K562 (cell line): ENCODE results near the gene FOXP4. TPM values are rescaled to one million over a fixed set of nuclear protein-coding genes. Genes with fewer than 3 reads are reported as not detected.
"Not testable (repeated sequence)": the region's sequence is repeated elsewhere in the genome, so short reads cannot be mapped to it uniquely, and the experiment has no call there.

Experiments used
- ATAC-seq: fragments of 200-7000 bp; cut with Tn5 transposase; 3 replicates; pipeline ENCODE4 v1.9.1; 2020; ENCODE audit warnings: moderate library complexity
- BruUV-seq: library from RNA; stranded (reverse); fragments of 400-500 nt; replicated peaks from 2 replicates; lab custom pipeline; 2021; lab: Mats Ljungman, UMichigan
- CTCF ChIA-PET: fragments of 300-600 bp; formaldehyde crosslinking; extraction: SDS; loops from one replicate; lab custom pipeline; 2021; ENCODE audit warnings: low intra/inter-chr PET ratio; lab: Yijun Ruan, JAX
- POLR2A ChIA-PET: fragments of 300-600, 350-650 bp; sonication (Branson Sonifier 250); formaldehyde crosslinking; extraction: SDS; loops from one replicate; lab custom pipeline; 2021; ENCODE audit warnings: antibody characterized with exemption, inconsistent platforms; lab: Yijun Ruan, JAX
- DNase-seq, 4 experiments: peaks; one replicate each; pipeline versions ENCODE4 v3.0.0 to v3.0.0-alpha.2; 2011 to 2018; ENCODE audit warnings: low spot score in 3 of 4, mixed read lengths in 3 of 4; ENCODE audit errors: extremely low read depth in 1 of 4
- FAIRE-seq: peaks from 2 replicates; lab custom pipeline; 2011; peaks lifted over from hg19 to GRCh38; lab: Jason Lieb, UNC
- H2AFZ ChIP-seq: 2 replicates; pipeline ENCODE4 v1.6.0; 2011; ENCODE audit warnings: low read depth, low read length, control low read depth, inconsistent platforms
- H3K27ac ChIP-seq: fragments of 200-600 bp; 3 replicates; pipeline ENCODE4 v1.8.0; 2011; ENCODE audit warnings: low read depth, mild to moderate bottlenecking, control low read depth, inconsistent platforms, low read length, moderate library complexity, mixed read lengths; ENCODE audit errors: extremely low read depth
- H3K27me3 ChIP-seq, 2 experiments: fragments of 300-600 bp in 1 of 2; 2 replicates in 1 of 2; 3 replicates in 1 of 2; pipeline versions ENCODE4 v1.6.0 to v1.8.0; 2011; ENCODE audit warnings: inconsistent platforms in 2 of 2, low read length in 2 of 2, mild to moderate bottlenecking in 1 of 2, mixed read lengths in 1 of 2, moderate library complexity in 1 of 2; ENCODE audit not compliant: control insufficient read depth in 2 of 2, insufficient read depth in 2 of 2
- H3K36me3 ChIP-seq: fragments of 300-600 bp; 3 replicates; pipeline ENCODE4 v1.8.0; 2011; ENCODE audit warnings: mild to moderate bottlenecking, low read length, inconsistent platforms; ENCODE audit not compliant: control insufficient read depth, insufficient read depth
- H3K4me1 ChIP-seq, 2 experiments: fragments of 200-600 bp in 1 of 2; replicated peaks in 1 of 2; 2 replicates in 1 of 2; 3 replicates in 1 of 2; pipeline versions ENCODE4 v1.5.1 to v1.8.0; 2011; ENCODE audit warnings: inconsistent platforms in 2 of 2, low read length in 2 of 2, mild to moderate bottlenecking in 1 of 2, mixed read lengths in 1 of 2, moderate library complexity in 1 of 2; ENCODE audit not compliant: control insufficient read depth in 2 of 2, insufficient read depth in 2 of 2
- H3K4me2 ChIP-seq: 2 replicates; pipeline ENCODE4 v1.6.1; 2011; ENCODE audit warnings: low read length, control low read depth, inconsistent platforms, mixed read lengths; ENCODE audit not compliant: insufficient read depth
- H3K4me3 ChIP-seq: fragments of 200-600 bp; sonication (generic), shearing (Covaris generic); 2 replicates; pipeline ENCODE4 v1.5.1; 2016; ENCODE audit warnings: control low read depth, inconsistent platforms
- H3K79me2 ChIP-seq: fragments of 200-600 bp; 3 replicates; pipeline ENCODE4 v1.8.0; 2011; ENCODE audit warnings: low read length, inconsistent platforms; ENCODE audit not compliant: control insufficient read depth, insufficient read depth
- H3K9ac ChIP-seq, 2 experiments: 2 replicates each; pipeline versions ENCODE4 v1.6.0 to v1.6.1; 2011; ENCODE audit warnings: low read depth in 2 of 2, low read length in 2 of 2, control low read depth in 1 of 2, inconsistent platforms in 1 of 2, mild to moderate bottlenecking in 1 of 2, mixed read lengths in 1 of 2; ENCODE audit not compliant: insufficient read depth in 1 of 2
- H3K9me1 ChIP-seq: one replicate; pipeline ENCODE4 v1.6.0; 2011; ENCODE audit warnings: inconsistent platforms, mild to moderate bottlenecking, low read length, moderate library complexity; ENCODE audit not compliant: control insufficient read depth, insufficient read depth
- H3K9me3 ChIP-seq: replicated peaks from 2 replicates; pipeline ENCODE4 v1.5.1; 2011; ENCODE audit warnings: low read depth, low read length, inconsistent platforms; ENCODE audit not compliant: control insufficient read depth, insufficient read depth
- H4K20me1 ChIP-seq: replicated peaks from 2 replicates; pipeline ENCODE4 v1.6.1; 2011; ENCODE audit warnings: low read length, inconsistent platforms, mixed read lengths; ENCODE audit not compliant: control insufficient read depth, insufficient read depth
- ATF3 ChIP-seq, 2 experiments: fragments of 450-650 bp in 1 of 2; sonication (generic) in 1 of 2; formaldehyde crosslinking in 1 of 2; IDR thresholded peaks in 1 of 2; conservative IDR thresholded peaks in 1 of 2; 2 replicates each; pipeline versions ENCODE4 v1.6.1 to v1.8.1; 2016 to 2023; ENCODE audit warnings: mild to moderate bottlenecking in 2 of 2, moderate library complexity in 2 of 2, inconsistent platforms in 1 of 2, missing genetic modification reagents in 1 of 2
- CSDE1 ChIP-seq, 2 experiments: fragments of 450-650 bp; IDR thresholded peaks; 2 replicates each; pipeline ENCODE4 v1.6.1; 2016; ENCODE audit warnings: mild to moderate bottlenecking in 1 of 2
- FUS ChIP-seq: fragments of 200-400 bp; formaldehyde crosslinking; optimal IDR thresholded peaks from 2 replicates; pipeline ENCODE3; 2017; ENCODE audit warnings: low read depth, low read length
- GTF2E2 ChIP-seq: fragments of 200-800 bp; sonication (Bioruptor generic); IDR thresholded peaks from 2 replicates; pipeline ENCODE4 v1.6.1; 2016; ENCODE audit warnings: missing genetic modification characterization, missing compliant biosample characterization
- MTA1 ChIP-seq: fragments of 450-650 bp; IDR thresholded peaks from 2 replicates; pipeline ENCODE4 v1.6.1; 2017; ENCODE audit warnings: borderline replicate concordance
- PHF21A ChIP-seq: fragments of 450-650 bp; IDR thresholded peaks from 2 replicates; pipeline ENCODE4 v1.6.1; 2017; ENCODE audit warnings: low read depth, borderline replicate concordance
- POLR2B ChIP-seq: fragments of 450-650 bp; IDR thresholded peaks from 2 replicates; pipeline ENCODE4 v1.6.1; 2018; ENCODE audit warnings: low read depth; ENCODE audit not compliant: partially characterized antibody
- TRIM24 ChIP-seq, 2 experiments: fragments of 450-650 bp; IDR thresholded peaks; 2 replicates each; pipeline ENCODE4 v1.6.1; 2016
- ZFP1 ChIP-seq: fragments of 450-650 bp; formaldehyde crosslinking; IDR thresholded peaks from 2 replicates; pipeline ENCODE4 v1.4.0; 2020; ENCODE audit warnings: mild to moderate bottlenecking, mixed read lengths
- ZNF511 ChIP-seq: sonication (generic); formaldehyde crosslinking; IDR thresholded peaks from 2 replicates; pipeline ENCODE4 v1.8.0; 2022; ENCODE audit warnings: mild to moderate bottlenecking, missing genetic modification reagents
- WGBS: fragments of 100-300 bp; shearing (Covaris generic); methylation state at CpG from one replicate; pipeline ENCODE4 v1.1.6; 2016; ENCODE audit warnings: low coverage, mixed read lengths; ENCODE audit not compliant: insufficient coverage; ENCODE audit errors: missing lambda C conversion rate; 5-methylcytosine and 5-hydroxymethylcytosine counted together
- in situ Hi-C: fragments of 300-500 bp; cut with MboI; formaldehyde crosslinking; loops from 4 replicates; pipeline ENCODE4 v1.15.0; 2018; ENCODE audit warnings: inconsistent platforms, mixed read lengths
- intact Hi-C: fragments of 100-400 bp; cut with micrococcal nuclease; formaldehyde crosslinking; loops from 2 replicates; pipeline ENCODE4 v1.14.2; 2022
- polyA plus RNA-seq, 8 experiments: library from polyadenylated mRNA; depleted of rRNA in 4 of 8; stranded (reverse) in 5 of 8; unstranded in 3 of 8; fragments of >200 nt; fragmentation: Nextera tagmentation in 2 of 8; fragmentation: Illumina TruSeq in 1 of 8; extraction: Ambion mirVana in 2 of 8; extraction: Trizol in 1 of 8; gene quantifications; 2 replicates each; pipeline versions ENCODE4 v1.2.1 to v1.2.3, GENCODE V29; 2011 to 2014; ENCODE audit warnings: inconsistent platforms in 1 of 8, missing spikeins in 1 of 8
- total RNA-seq, 7 experiments: library from RNA; depleted of rRNA in 6 of 7; stranded (reverse); fragments of >200 nt in 6 of 7; fragmentation: Illumina TruSeq in 2 of 7; extraction: Trizol in 2 of 7; gene quantifications; 2 replicates each; pipeline versions ENCODE4 v1.2.1 to v1.2.3, GENCODE V29; 2011 to 2021; ENCODE audit warnings: low replicate concordance in 1 of 7

Gene FOXP4
- total and polyA plus RNA-seq, 9 of the 15 experiments (the other 6 are each of a cell fraction or from before 2014, with no cell fraction given), result 0.11 to 29.4 (median 2.3) TPM

- WGBS, result 0% methylated on average over 4 of the region's 4 CpGs
- H2AFZ ChIP-seq, ATAC-seq, BruUV-seq, H3K79me2 ChIP-seq, H3K4me2 ChIP-seq, H3K9me1 ChIP-seq, H4K20me1 ChIP-seq, H3K4me1 ChIP-seq, H3K27ac ChIP-seq, in situ Hi-C loops, DNase-seq, FAIRE-seq, H3K9ac ChIP-seq, H3K4me3 ChIP-seq, H3K9me3 ChIP-seq, H3K36me3 ChIP-seq: not testable (repeated sequence)
- intact Hi-C loops, result loop anchor here (5.0 kb wide), 1 partner anchor 637 kb away; no protein-coding TSS in a partner anchor
- POLR2A ChIA-PET, result interaction anchor here (0.7 to 1.0 kb wide), 3 partner anchors 11 to 114 kb away, joined by 3 to 6 read pairs (median 3); no protein-coding TSS in a partner anchor
- H3K27me3 ChIP-seq, result peaks cover 23 to 46% of the 10 kb centered on the region in 2 experiments
- CTCF ChIA-PET, result interaction anchor here (0.7 kb wide), 1 partner anchor 17 kb away, joined by 3 read pairs; no protein-coding TSS in a partner anchor
These were observed 73.0 kb downstream of the FOXP4 start for GRCh38 chr6:41619193-41619592.

GRCh38 chr6:41621367-41621766 is 75.2 kb downstream of the FOXP4 start:
- H2AFZ ChIP-seq, result no peak overlapping the region
- no peaks in the 10 kb centered on the region for H3K36me3 ChIP-seq
- in situ Hi-C loops, result no loop called here
- intact Hi-C loops, result no loop called here
- ATAC-seq (no peak), DNase-seq (no peak), FAIRE-seq (no peak)
- H3K4me3 ChIP-seq, result no peak overlapping the region
- peaks cover 16 to 47% of the 10 kb centered on the region in 2 experiments for H3K27me3 ChIP-seq
- H3K4me1 ChIP-seq, result no peaks in the 10 kb centered on the region
- no peak overlapping the region for H3K27ac ChIP-seq
- peaks cover 6% of the 10 kb centered on the region; the same call in 1 of the 2 replicates for H4K20me1 ChIP-seq
- no peak overlapping the region for H3K4me2 ChIP-seq
- no peak overlapping the region for H3K9ac ChIP-seq
- no peaks in the 10 kb centered on the region for H3K9me1 ChIP-seq
- 0 out of 2 replicates have a peak, but pooled peaks cover 3% of the 10 kb centered on the region for H3K9me3 ChIP-seq
- ChIA-PET POLR2A (no interaction called here), CTCF (interaction anchor here (1.0 kb wide), 1 partner anchor 253 kb away, joined by 3 read pairs; no protein-coding TSS in a partner anchor)
- H3K79me2 ChIP-seq, result no peaks in the 10 kb centered on the region
- no TSS peak for BruUV-seq
- TF ChIP-seq TRIM24 (IDR thresholded peaks at IDR 0.05) (peak; percentile 27 to 49; a peak in 1 of 4 replicates), GTF2E2 (tag) (0 out of 2 replicates have a peak, but pooled peaks have one; percentile 23), CSDE1 (IDR thresholded peaks at IDR 0.05) (no peak), PHF21A (no peak), FUS (no peak), MTA1 (no peak), ZFP1 (CRISPR knock-in tag) (no peak), ATF3 (IDR thresholded peaks at IDR 0.05) (0 out of 2 replicates have a peak, but pooled peaks have one; percentile 18), ATF3 (CRISPR knock-in tag; conservative IDR thresholded peaks at IDR 0.05) (no peak), POLR2B (no peak), ZNF511 (CRISPR knock-in tag) (no peak)
